ENCODE results near the gene LETM1.

LETM1 gene

GRCh38 chr4:1771555-1772305 lies 84.2 kb downstream of the LETM1 start:
- H3K36me3 Mint-ChIP-seq (ENCODE audit: insufficient read depth): no peaks in the 10 kb centered on the region
- ATAC-seq (replicated peaks) (peak; percentile 39), DNase-seq (no peak)
- peaks cover 9 to 39% of the 10 kb centered on the region in 2 donors for H3K27me3 Mint-ChIP-seq
- no peak overlapping the region for H3K4me3 Mint-ChIP-seq
- peaks cover 4 to 8% of the 10 kb centered on the region in 2 donors for H3K4me1 Mint-ChIP-seq (ENCODE audit: low read depth in 2 of 2)
- no peak overlapping the region for H3K27ac Mint-ChIP-seq
- no peaks in the 10 kb centered on the region for H3K9me3 Mint-ChIP-seq

GRCh38 chr4:1770791-1771231 lies 85.1 kb downstream of the LETM1 start:
- H3K4me3 Mint-ChIP-seq: no peak overlapping the region
- no peaks in the 10 kb centered on the region for H3K36me3 Mint-ChIP-seq (ENCODE audit: insufficient read depth)
- H3K9me3 Mint-ChIP-seq: no peaks in the 10 kb centered on the region
- H3K4me1 Mint-ChIP-seq (ENCODE audit: low read depth in 2 of 2): peaks cover 4 to 8% of the 10 kb centered on the region in 2 donors
- H3K27ac Mint-ChIP-seq: no peak overlapping the region
- peaks cover 10 to 36% of the 10 kb centered on the region in 2 donors for H3K27me3 Mint-ChIP-seq
- ATAC-seq (replicated peaks): no peak
- no peak for DNase-seq

GRCh38 chr4:1770245-1770644 lies 85.7 kb downstream of the LETM1 start:
- Mint-ChIP-seq H3K36me3 (ENCODE audit: insufficient read depth) (no peaks in the 10 kb centered on the region), H3K4me3 (no peak overlapping the region), H3K27me3 (peaks cover 16 to 41% of the 10 kb centered on the region in 2 donors), H3K27ac (no peak overlapping the region), H3K9me3 (no peaks in the 10 kb centered on the region), H3K4me1 (ENCODE audit: low read depth in 2 of 2) (peaks cover 4 to 8% of the 10 kb centered on the region in 2 donors)
- no peak for ATAC-seq (replicated peaks)
- no peak for DNase-seq

- Mint-ChIP-seq H3K9me3 (no peaks in the 10 kb centered on the region), H3K27ac (no peak overlapping the region), H3K4me3 (no peak overlapping the region), H3K27me3 (peaks cover 21 to 47% of the 10 kb centered on the region in 2 donors), H3K4me1 (ENCODE audit: low read depth in 2 of 2) (peaks cover 4 to 8% of the 10 kb centered on the region in 2 donors), H3K36me3 (ENCODE audit: insufficient read depth) (no peaks in the 10 kb centered on the region)
- ATAC-seq (replicated peaks) (no peak), DNase-seq (no peak)
Observed at GRCh38 chr4:1769692-1770091, 86.3 kb downstream of the LETM1 start.

GRCh38 chr4:1768367-1769034 lies 87.5 kb downstream of the LETM1 start:
- Mint-ChIP-seq H3K36me3 (ENCODE audit: insufficient read depth) (no peaks in the 10 kb centered on the region), H3K4me3 (peak overlapping the region; percentile 72 to 74), H3K4me1 (ENCODE audit: low read depth in 2 of 2) (peaks cover 4 to 8% of the 10 kb centered on the region in 2 donors), H3K27ac (no peak overlapping the region), H3K9me3 (no peaks in the 10 kb centered on the region), H3K27me3 (peaks cover 21 to 47% of the 10 kb centered on the region in 2 donors)
- DNase-seq: no peak
- no peak for ATAC-seq (replicated peaks)

GRCh38 chr4:1767770-1768366 lies 88.1 kb downstream of the LETM1 start:
- Mint-ChIP-seq H3K27me3 (peaks cover 21 to 47% of the 10 kb centered on the region in 2 donors), H3K27ac (no peak overlapping the region), H3K4me1 (ENCODE audit: low read depth in 2 of 2) (peaks cover 4 to 8% of the 10 kb centered on the region in 2 donors), H3K36me3 (ENCODE audit: insufficient read depth) (no peaks in the 10 kb centered on the region), H3K4me3 (peak overlapping the region; percentile 72 to 74), H3K9me3 (no peaks in the 10 kb centered on the region)
- DNase-seq (no peak), ATAC-seq (replicated peaks) (peak; percentile 44)

GRCh38 chr4:1767061-1767769 lies 88.7 kb downstream of the LETM1 start:
- DNase-seq: no peak
- no peaks in the 10 kb centered on the region for H3K36me3 Mint-ChIP-seq (ENCODE audit: insufficient read depth)
- peak; percentile 16 for ATAC-seq (replicated peaks)
- H3K27me3 Mint-ChIP-seq: peaks cover 21 to 53% of the 10 kb centered on the region in 2 donors
- no peak overlapping the region for H3K27ac Mint-ChIP-seq
- H3K4me1 Mint-ChIP-seq (ENCODE audit: low read depth in 2 of 2): peaks cover 6 to 8% of the 10 kb centered on the region in 2 donors
- no peaks in the 10 kb centered on the region for H3K9me3 Mint-ChIP-seq
- H3K4me3 Mint-ChIP-seq: no peak overlapping the region

GRCh38 chr4:1766106-1767060 lies 89.6 kb downstream of the LETM1 start:
- DNase-seq (no peak), ATAC-seq (replicated peaks) (peak; percentile 19)
- Mint-ChIP-seq H3K9me3 (no peaks in the 10 kb centered on the region), H3K27ac (no peak overlapping the region), H3K4me1 (ENCODE audit: low read depth in 2 of 2) (peaks cover 6 to 8% of the 10 kb centered on the region in 2 donors), H3K4me3 (no peak overlapping the region), H3K27me3 (peaks cover 21 to 55% of the 10 kb centered on the region in 2 donors), H3K36me3 (ENCODE audit: insufficient read depth) (no peaks in the 10 kb centered on the region)

- Mint-ChIP-seq H3K9me3 (no peaks in the 10 kb centered on the region), H3K27me3 (peaks cover 21 to 55% of the 10 kb centered on the region in 2 donors), H3K36me3 (ENCODE audit: insufficient read depth) (no peaks in the 10 kb centered on the region), H3K4me1 (ENCODE audit: low read depth in 2 of 2) (peaks cover 6 to 8% of the 10 kb centered on the region in 2 donors), H3K27ac (no peak overlapping the region), H3K4me3 (no peak overlapping the region)
- DNase-seq: no peak
- peak; percentile 12 for ATAC-seq (replicated peaks)
Observed at GRCh38 chr4:1765409-1766072, 90.4 kb downstream of the LETM1 start.

- Mint-ChIP-seq H3K36me3 (ENCODE audit: insufficient read depth) (no peaks in the 10 kb centered on the region), H3K4me3 (no peak overlapping the region), H3K27ac (no peak overlapping the region), H3K27me3 (peaks cover 21 to 55% of the 10 kb centered on the region in 2 donors), H3K9me3 (no peaks in the 10 kb centered on the region), H3K4me1 (ENCODE audit: low read depth in 2 of 2) (peaks cover 7 to 8% of the 10 kb centered on the region in 2 donors)
- DNase-seq (no peak), ATAC-seq (replicated peaks) (no peak)
Observed at GRCh38 chr4:1764670-1765069, 91.3 kb downstream of the LETM1 start.

- no peak for ATAC-seq (replicated peaks)
- H3K4me1 Mint-ChIP-seq (ENCODE audit: low read depth in 2 of 2): peaks cover 7% of the 10 kb centered on the region in 2 donors
- no peak overlapping the region for H3K27ac Mint-ChIP-seq
- no peaks in the 10 kb centered on the region for H3K36me3 Mint-ChIP-seq (ENCODE audit: insufficient read depth)
- no peak overlapping the region for H3K4me3 Mint-ChIP-seq
- no peaks in the 10 kb centered on the region for H3K9me3 Mint-ChIP-seq
- peaks cover 20 to 45% of the 10 kb centered on the region in 2 donors for H3K27me3 Mint-ChIP-seq
- no peak for DNase-seq
Observed at GRCh38 chr4:1763550-1764080, 92.3 kb downstream of the LETM1 start.

- ATAC-seq (replicated peaks): no peak
- DNase-seq: no peak
- Mint-ChIP-seq H3K27ac (no peak overlapping the region), H3K27me3 (peaks cover 14 to 40% of the 10 kb centered on the region in 2 donors), H3K4me3 (no peak overlapping the region), H3K9me3 (no peaks in the 10 kb centered on the region), H3K36me3 (ENCODE audit: insufficient read depth) (no peaks in the 10 kb centered on the region), H3K4me1 (ENCODE audit: low read depth in 2 of 2) (peaks cover 3 to 5% of the 10 kb centered on the region in 2 donors)
Observed at GRCh38 chr4:1763070-1763549, 92.8 kb downstream of the LETM1 start.
